C4-2B (cell line): ENCODE results near the gene FOXC1.

ENCODE experiments used
- ZFX ChIP-seq: fragments of 450-650 bp; IDR thresholded peaks from 2 replicates; pipeline ENCODE4 v1.6.1; 2017
- TF ChIP-seq, protein P1 (sequence below): fragments of 450-650 bp; conservative IDR thresholded peaks from 2 replicates; pipeline ENCODE4 v1.5.1; 2017; ENCODE audit warnings: mild to moderate bottlenecking

DNA sequence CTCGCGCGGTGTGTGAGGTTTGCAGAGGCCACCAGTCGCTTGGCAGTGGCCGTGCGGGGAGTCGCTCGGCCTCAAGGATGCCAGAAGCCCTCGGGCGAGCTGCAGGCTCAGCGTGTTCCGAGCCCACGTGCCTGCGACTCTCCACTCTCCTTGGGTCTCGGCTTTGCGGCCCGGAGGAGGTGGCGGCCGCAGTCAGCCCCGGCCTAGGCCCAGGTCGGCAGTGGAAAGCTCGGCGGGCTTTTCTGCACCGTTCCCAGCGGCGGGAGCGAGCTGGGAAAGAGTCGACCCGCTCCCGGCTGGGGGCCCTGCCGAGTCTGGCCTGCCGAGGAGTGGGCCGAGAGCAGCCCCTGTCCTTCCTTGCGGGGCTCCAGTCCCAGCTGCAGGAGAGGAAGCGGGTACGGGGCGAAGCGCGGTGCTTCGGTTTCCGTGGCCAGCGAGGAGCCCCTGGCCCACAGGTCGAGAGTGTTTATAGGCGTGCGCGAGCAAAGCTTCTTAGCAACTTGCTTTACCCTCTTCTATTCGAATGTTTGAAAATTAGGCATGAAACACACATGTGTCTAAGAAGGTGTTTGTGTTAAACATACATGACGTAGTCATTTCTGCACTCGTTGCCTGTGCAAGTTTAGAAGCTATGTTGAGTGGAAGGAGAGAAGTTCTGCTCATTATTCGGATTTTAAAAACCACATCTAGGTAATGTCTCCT, 5.6 kb downstream of the FOXC1 start:
- TF ChIP-seq, protein P1, sequence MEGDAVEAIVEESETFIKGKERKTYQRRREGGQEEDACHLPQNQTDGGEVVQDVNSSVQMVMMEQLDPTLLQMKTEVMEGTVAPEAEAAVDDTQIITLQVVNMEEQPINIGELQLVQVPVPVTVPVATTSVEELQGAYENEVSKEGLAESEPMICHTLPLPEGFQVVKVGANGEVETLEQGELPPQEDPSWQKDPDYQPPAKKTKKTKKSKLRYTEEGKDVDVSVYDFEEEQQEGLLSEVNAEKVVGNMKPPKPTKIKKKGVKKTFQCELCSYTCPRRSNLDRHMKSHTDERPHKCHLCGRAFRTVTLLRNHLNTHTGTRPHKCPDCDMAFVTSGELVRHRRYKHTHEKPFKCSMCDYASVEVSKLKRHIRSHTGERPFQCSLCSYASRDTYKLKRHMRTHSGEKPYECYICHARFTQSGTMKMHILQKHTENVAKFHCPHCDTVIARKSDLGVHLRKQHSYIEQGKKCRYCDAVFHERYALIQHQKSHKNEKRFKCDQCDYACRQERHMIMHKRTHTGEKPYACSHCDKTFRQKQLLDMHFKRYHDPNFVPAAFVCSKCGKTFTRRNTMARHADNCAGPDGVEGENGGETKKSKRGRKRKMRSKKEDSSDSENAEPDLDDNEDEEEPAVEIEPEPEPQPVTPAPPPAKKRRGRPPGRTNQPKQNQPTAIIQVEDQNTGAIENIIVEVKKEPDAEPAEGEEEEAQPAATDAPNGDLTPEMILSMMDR, result no peak
- TF ChIP-seq ZFX, result no peak
